ENCODE measurements around the gene PGBD5. TPM values are rescaled to one million over a fixed set of nuclear protein-coding genes. Genes with fewer than 3 reads are reported as not detected.

PGBD5 gene
- polyA plus RNA-seq, 1 donor (not counting 4 experiments of a cell fraction or from before 2014, with no cell fraction given): 0.28 TPM

DNA sequence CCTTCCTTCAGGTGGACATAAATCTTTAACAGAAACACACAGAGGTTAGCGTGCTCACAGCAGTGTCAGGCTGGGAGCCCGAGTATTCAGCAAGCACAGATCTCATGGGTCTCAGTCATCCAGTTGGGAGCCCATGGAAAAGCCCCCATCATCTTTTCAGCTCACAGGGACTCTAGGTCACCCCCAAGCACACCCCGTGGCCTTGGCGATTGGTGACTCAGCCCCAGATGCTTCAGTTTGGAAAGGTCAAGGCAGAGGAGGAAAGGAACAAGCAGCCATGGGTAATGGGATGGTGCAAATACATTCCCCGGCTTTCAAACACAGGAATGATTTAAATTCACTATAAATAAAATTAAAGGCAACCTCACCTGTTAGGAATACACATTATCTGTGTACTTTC, 88.9 kb downstream of the PGBD5 start:
- dilution Hi-C loops (cut with MboI; ENCODE audit: extremely low pct_ligation_motif_present, low sequenced_read_pairs): no loop called here
- Histone ChIP-seq H4K20me1 (ENCODE audit: control insufficient read depth, extremely low read depth, insufficient read depth, low read length) (no peaks in the 10 kb centered on the region), H3K4me2 (ENCODE audit: control insufficient read depth, extremely low read depth, insufficient read depth, low read depth, low read length) (no peak overlapping the region), H3K9me1 (ENCODE audit: control insufficient read depth, extremely low read depth, insufficient read depth, low read length) (no peaks in the 10 kb centered on the region), H3K27ac (ENCODE audit: control insufficient read depth, insufficient read depth, low read length) (no peak overlapping the region), H3K9ac (ENCODE audit: control insufficient read depth, extremely low read depth, insufficient read depth, low read length) (no peak overlapping the region), H3K4me3 (ENCODE audit: control insufficient read depth in 2 of 3, extremely low read depth in 1 of 3, insufficient read depth in 2 of 3, low read depth in 1 of 3, low read length in 3 of 3) (no peak overlapping the region), H3K4me1 (ENCODE audit: control insufficient read depth, extremely low read depth, insufficient read depth, low read length) (no peaks in the 10 kb centered on the region), H3K9me3 (ENCODE audit: control insufficient read depth, low read depth, low read length) (no peaks in the 10 kb centered on the region), H2AFZ (ENCODE audit: control insufficient read depth, low read length) (no peak overlapping the region), H3K36me3 (ENCODE audit: control insufficient read depth in 2 of 2, extremely low read depth in 1 of 2, insufficient read depth in 2 of 2, low read length in 2 of 2) (no peaks in the 10 kb centered on the region), H3K79me2 (ENCODE audit: control insufficient read depth, insufficient read depth, low read length) (no peaks in the 10 kb centered on the region), H3K27me3 (ENCODE audit: control insufficient read depth, extremely low read depth, insufficient read depth, low read length) (peaks cover 7% of the 10 kb centered on the region)
- FAIRE-seq: no peak
- no peak for TF ChIP-seq EZH2 (IDR thresholded peaks at IDR 0.05; ENCODE audit: low read length)
- TF ChIP-seq, protein P1, sequence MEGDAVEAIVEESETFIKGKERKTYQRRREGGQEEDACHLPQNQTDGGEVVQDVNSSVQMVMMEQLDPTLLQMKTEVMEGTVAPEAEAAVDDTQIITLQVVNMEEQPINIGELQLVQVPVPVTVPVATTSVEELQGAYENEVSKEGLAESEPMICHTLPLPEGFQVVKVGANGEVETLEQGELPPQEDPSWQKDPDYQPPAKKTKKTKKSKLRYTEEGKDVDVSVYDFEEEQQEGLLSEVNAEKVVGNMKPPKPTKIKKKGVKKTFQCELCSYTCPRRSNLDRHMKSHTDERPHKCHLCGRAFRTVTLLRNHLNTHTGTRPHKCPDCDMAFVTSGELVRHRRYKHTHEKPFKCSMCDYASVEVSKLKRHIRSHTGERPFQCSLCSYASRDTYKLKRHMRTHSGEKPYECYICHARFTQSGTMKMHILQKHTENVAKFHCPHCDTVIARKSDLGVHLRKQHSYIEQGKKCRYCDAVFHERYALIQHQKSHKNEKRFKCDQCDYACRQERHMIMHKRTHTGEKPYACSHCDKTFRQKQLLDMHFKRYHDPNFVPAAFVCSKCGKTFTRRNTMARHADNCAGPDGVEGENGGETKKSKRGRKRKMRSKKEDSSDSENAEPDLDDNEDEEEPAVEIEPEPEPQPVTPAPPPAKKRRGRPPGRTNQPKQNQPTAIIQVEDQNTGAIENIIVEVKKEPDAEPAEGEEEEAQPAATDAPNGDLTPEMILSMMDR (optimal IDR thresholded peaks at IDR 0.05 in 1 of 3, IDR thresholded peaks at IDR 0.05 in 1 of 3, conservative IDR thresholded peaks at IDR 0.05 in 1 of 3; ENCODE audit: extremely low read depth in 1 of 3, insufficient read depth in 2 of 3, low read length in 3 of 3): no peak
- DNase-seq (ENCODE audit: low read depth, low spot score): no peak

DNA sequence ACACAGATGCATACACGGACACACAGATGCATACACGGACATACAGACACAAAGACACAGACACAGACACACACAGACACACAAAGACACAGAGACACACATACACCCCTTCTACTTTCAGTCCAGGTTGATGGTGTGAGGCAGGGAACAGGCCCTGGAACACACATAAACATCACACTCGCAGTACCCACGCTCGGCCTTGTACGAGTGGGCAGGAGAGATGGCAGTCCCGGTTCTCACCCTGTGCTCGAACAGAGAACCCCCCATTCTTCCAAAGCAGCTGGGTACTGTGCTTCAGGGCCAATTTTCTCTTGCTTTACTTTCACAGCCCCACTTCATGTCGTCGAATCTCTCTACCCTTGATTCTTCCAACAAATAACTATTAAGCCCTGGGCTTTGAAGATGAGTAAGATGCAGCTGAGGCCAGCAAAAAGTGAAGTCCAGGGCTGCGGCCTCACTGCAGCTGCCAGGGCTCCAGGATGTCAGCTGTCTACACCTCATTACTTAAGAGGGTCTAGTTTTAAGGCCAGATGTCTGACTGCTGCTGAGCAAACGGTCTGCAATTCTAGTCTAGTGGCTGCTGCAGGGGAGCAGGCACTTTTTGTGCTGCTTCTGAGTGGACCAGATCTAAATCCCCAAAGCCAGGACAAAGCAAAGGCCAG, 90.1 kb downstream of the PGBD5 start:
- Histone ChIP-seq H3K36me3 (ENCODE audit: control insufficient read depth in 2 of 2, extremely low read depth in 1 of 2, insufficient read depth in 2 of 2, low read length in 2 of 2) (no peaks in the 10 kb centered on the region), H3K4me1 (ENCODE audit: control insufficient read depth, extremely low read depth, insufficient read depth, low read length) (no peaks in the 10 kb centered on the region), H3K4me2 (ENCODE audit: control insufficient read depth, extremely low read depth, insufficient read depth, low read depth, low read length) (no peak overlapping the region), H3K9me3 (ENCODE audit: control insufficient read depth, low read depth, low read length) (no peaks in the 10 kb centered on the region), H3K27ac (ENCODE audit: control insufficient read depth, insufficient read depth, low read length) (no peak overlapping the region), H3K9ac (ENCODE audit: control insufficient read depth, extremely low read depth, insufficient read depth, low read length) (no peak overlapping the region), H3K27me3 (ENCODE audit: control insufficient read depth, extremely low read depth, insufficient read depth, low read length) (peaks cover 7% of the 10 kb centered on the region), H2AFZ (ENCODE audit: control insufficient read depth, low read length) (no peak overlapping the region), H4K20me1 (ENCODE audit: control insufficient read depth, extremely low read depth, insufficient read depth, low read length) (no peaks in the 10 kb centered on the region), H3K4me3 (ENCODE audit: control insufficient read depth in 2 of 3, extremely low read depth in 1 of 3, insufficient read depth in 2 of 3, low read depth in 1 of 3, low read length in 3 of 3) (no peak overlapping the region), H3K79me2 (ENCODE audit: control insufficient read depth, insufficient read depth, low read length) (no peaks in the 10 kb centered on the region), H3K9me1 (ENCODE audit: control insufficient read depth, extremely low read depth, insufficient read depth, low read length) (no peaks in the 10 kb centered on the region)
- DNase-seq (ENCODE audit: low read depth, low spot score): no peak
- dilution Hi-C loops (cut with MboI; ENCODE audit: extremely low pct_ligation_motif_present, low sequenced_read_pairs): no loop called here
- TF ChIP-seq, protein P1 (optimal IDR thresholded peaks at IDR 0.05 in 1 of 3, IDR thresholded peaks at IDR 0.05 in 1 of 3, conservative IDR thresholded peaks at IDR 0.05 in 1 of 3; ENCODE audit: extremely low read depth in 1 of 3, insufficient read depth in 2 of 3, low read length in 3 of 3): no peak
- no peak for TF ChIP-seq EZH2 (IDR thresholded peaks at IDR 0.05; ENCODE audit: low read length)
- no peak for FAIRE-seq

All from keratinocyte (primary cell).